ENCODE measurements around the gene PABPN1. TPM values are rescaled to one million over a fixed set of nuclear protein-coding genes. Genes with fewer than 3 reads are reported as not detected.
A peak's percentile ranks its signal among the peaks of the same experiment; 100 is the strongest.

The PABPN1 gene
- total and polyA plus RNA-seq, 9 of the 15 experiments (the other 6 are each of a cell fraction or from before 2014, with no cell fraction given) = 32.6 to 388 (median 178) TPM

- TF ChIP-seq FOXO4 (CRISPR knock-in tag; IDR thresholded peaks at IDR 0.05) = no peak
- no peak for TF ChIP-seq PHB2 (IDR thresholded peaks at IDR 0.05; ENCODE audit: low read depth)
- TF ChIP-seq ID3 (CRISPR knock-in tag; IDR thresholded peaks at IDR 0.05) = no peak
- TF ChIP-seq ID3 (tag; IDR thresholded peaks at IDR 0.05) = no peak
- no peak for TF ChIP-seq IRF9 (tag; IDR thresholded peaks at IDR 0.05)
- TF ChIP-seq ZC3H8 (IDR thresholded peaks at IDR 0.05) = no peak
- no peak for TF ChIP-seq BDP1 (IDR thresholded peaks at IDR 0.05; ENCODE audit: insufficient read depth, insufficient read length)
- TF ChIP-seq PML (IDR thresholded peaks at IDR 0.05; ENCODE audit: low read length) = peak; percentile 45; the same call in 1 of the 2 replicates
- TF ChIP-seq SAFB2 (IDR thresholded peaks at IDR 0.05; ENCODE audit: borderline replicate concordance, low read depth, low read length, severe bottlenecking) = no peak
- TF ChIP-seq KLF13 (tag; IDR thresholded peaks at IDR 0.05; ENCODE audit: borderline replicate concordance, low read depth) = peak; percentile 27; the same call in 1 of the 2 replicates
- no peak for TF ChIP-seq ZNF57 (CRISPR knock-in tag; IDR thresholded peaks at IDR 0.05)
- 0 out of 2 replicates have a peak, but pooled peaks have one; percentile 60 for TF ChIP-seq HDAC2 (IDR thresholded peaks at IDR 0.05)
- peak; percentile 83 for TF ChIP-seq FOXP1 (CRISPR knock-in tag; IDR thresholded peaks at IDR 0.05)
- TF ChIP-seq THRAP3 (IDR thresholded peaks at IDR 0.05; ENCODE audit: borderline replicate concordance) = no peak
- no peak for TF ChIP-seq PHB (CRISPR knock-in tag; IDR thresholded peaks at IDR 0.05)
- no peak for TF ChIP-seq ZNF77 (CRISPR knock-in tag; IDR thresholded peaks at IDR 0.05)
- TF ChIP-seq NUFIP1 (IDR thresholded peaks at IDR 0.05; ENCODE audit: partially characterized antibody) = peak; percentile 100
- TF ChIP-seq ZNF668 (CRISPR knock-in tag; IDR thresholded peaks at IDR 0.05) = no peak
- TF ChIP-seq POLR2A (conservative IDR thresholded peaks at IDR 0.05) = peak; percentile 84
- no peak for TF ChIP-seq CUX1 (CRISPR knock-in tag; IDR thresholded peaks at IDR 0.05)
- no peak for TF ChIP-seq TAF15 (IDR thresholded peaks at IDR 0.05; ENCODE audit: low read depth, low read length)
- TF ChIP-seq LARP7 (IDR thresholded peaks at IDR 0.05) = no peak
- TF ChIP-seq ZNF778 (CRISPR knock-in tag; IDR thresholded peaks at IDR 0.05) = no peak
- TF ChIP-seq E2F3 (CRISPR knock-in tag; IDR thresholded peaks at IDR 0.05) = no peak
These were observed 14.7 kb upstream of the PABPN1 start, which contains the start of gene BCL2L2 (continued) for GRCh38 chr14:23306412-23307145.

Data from K562 (cell line).